SKM-1 (cell line): Measurements from ENCODE around the gene PRM2.

ENCODE experiments used
- DNase-seq: peaks from one replicate; lab custom pipeline; 2025; ENCODE audit not compliant: unreplicated experiment; lab: John Stamatoyannopoulos, UW

The PRM2 gene, protein sequence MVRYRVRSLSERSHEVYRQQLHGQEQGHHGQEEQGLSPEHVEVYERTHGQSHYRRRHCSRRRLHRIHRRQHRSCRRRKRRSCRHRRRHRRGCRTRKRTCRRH

DNA sequence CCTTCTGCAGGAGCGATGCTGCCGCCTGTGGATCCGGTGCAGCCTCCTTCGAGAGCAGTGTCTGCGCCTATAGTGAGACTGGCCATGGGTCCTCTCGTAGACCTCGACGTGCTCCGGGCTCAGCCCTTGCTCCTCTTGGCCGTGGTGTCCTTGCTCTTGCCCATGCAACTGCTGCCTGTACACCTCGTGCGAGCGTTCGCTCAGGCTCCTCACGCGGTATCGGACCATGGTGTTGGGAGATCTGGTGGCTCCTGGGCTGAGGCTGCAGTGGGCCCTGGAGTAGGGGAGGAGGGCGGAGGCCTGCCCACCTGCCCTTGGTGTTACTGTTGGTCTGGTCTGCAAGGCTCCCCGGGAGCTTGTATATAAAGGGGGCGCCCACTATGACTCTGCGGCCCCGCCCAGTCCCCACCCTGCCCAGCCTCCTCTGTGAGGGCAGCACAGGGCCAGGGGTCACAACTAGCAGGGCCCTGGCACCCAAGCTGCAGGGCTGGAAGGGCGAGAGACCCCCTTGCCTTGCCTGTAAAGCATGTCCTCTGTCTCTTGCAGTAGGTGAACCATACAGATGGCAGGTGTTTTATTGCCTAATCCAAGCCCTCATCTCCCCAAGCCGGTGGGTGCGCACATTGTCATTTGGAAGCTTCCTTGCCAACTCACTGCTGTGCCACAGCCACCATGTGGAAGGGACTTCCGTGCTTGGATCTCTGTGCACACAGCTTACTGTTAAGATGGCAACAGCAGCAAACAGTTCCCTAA is at the start of gene PRM2:
Gene PRM2, minus strand, starts transcription at position 338 of the 753 bp plus-strand sequence. Its CDS starts 110 bp downstream, at position 228.
- no peak for DNase-seq

DNA sequence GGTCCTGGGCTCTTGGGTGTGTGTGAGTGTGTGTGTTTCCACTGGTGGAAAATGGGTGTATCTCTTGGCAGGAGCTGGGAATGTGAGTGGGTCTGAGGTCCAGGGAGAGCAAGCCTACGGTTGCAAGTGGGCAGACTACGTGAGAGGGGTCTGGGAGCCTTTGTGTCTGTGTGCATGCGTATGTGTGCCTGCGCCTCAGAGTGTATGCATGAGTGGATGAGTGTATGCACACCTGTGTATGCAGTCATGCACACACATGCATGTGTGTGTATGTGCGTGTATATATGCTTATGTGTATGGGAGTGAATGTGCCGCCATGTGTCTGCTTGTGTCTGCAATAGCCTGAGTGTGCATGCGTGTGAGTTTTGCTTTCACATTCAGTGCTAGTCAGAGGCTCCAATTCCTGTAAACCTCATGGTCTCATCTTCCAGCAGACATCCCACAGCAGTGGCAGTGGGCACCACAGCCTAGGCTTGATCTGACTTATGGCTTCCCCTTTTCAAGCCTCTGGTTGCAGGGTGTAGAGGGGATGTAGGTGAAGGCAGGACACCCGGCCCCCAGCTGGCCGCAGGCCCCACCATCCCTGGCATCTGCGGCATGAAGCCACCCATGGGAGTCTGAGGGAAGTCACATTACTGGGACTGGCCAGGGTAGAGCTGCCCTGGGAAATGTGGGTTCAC is 49.3 kb upstream of the PRM2 start:
- DNase-seq: no peak

DNA sequence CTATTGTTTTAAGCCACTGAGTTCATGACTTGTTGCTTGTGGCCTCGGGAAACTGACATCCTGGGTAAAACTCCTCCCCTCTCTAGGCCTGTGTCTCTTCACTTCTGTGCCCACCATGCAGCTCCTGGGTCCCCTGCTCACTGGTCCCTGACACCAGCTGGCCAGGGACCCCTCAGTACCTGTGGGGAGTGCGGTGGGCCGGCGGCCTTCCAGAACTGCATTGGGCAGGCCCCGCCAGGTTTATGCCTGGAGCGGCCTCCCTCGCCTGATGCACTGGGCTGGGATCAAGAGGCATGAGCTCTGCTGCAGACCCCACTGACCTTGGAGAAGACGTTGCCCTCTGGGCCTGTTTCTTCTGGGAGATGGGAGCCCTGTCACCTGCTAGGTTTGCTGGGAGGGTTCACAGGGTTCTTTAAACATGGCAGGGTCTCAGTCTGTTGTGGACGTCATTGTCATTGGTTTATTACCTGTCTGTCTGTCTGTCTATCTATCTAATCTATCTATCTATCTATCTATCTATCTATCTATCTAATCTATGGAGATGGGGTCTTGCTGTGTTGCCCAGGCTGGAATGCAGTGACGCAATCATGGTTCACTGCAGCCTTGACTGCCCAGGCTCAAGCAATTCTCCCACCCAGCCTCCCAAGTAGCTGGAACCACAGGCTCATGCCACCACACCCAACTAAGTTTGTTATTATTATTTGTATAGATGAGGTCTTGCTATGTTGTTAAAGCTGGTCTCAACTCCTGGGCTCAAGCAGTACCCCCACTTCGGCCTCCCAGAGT is 47.5 kb upstream of the PRM2 start:
- no peak for DNase-seq

DNA sequence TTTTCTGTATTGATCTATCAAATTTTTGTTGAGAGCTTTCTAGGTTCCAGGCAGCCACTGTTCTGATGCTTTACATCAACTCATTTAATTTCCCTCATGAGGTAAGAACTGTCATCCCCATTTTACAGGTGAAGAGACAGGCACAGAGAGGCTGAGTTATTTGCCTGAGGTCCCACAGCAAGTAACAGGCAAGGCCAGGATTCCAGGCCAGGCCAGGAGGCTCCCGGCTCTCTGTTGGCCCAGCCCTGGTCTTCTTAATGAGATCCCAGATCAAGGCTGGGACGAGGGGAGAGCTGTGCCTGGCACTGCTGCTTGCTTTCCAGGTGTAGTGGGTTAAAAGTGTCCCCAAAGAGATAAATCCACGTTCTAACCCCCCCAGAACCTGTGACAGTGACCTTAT is 46.5 kb upstream of the PRM2 start:
- DNase-seq: no peak

DNA sequence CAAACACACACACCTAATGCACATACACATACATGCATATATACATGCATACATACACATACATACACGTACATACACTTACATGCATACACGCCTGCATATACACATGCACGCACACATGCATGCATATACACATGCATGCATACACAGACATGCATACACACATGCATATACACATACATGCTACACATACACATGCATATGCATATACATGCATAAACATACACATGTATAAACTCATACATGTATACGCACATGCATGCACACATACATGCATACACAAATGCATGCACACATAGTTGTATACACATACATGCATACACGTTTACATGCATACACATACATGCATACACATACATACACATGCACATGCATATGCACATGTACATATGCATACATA is 45.4 kb upstream of the PRM2 start:
- no peak for DNase-seq

DNA sequence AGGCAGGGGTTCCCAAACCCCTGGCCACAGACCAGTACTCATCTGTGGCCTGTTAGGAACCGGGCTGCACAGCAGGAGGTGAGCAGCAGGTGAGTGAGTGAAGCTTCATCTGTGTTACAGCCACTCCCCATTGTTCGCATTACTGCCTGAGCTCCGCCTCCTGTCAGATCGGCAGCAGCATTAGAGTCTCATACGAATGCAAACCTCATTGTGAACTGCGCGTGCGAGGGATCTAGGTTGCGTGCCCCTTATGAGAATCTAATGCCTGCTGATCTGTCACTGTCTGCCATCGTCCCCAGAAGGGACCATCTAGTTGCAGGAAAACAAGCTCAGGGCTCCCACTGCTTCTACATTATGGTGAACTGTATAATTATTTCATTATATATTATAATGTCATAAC is 43.9 kb upstream of the PRM2 start:
- no peak for DNase-seq

DNA sequence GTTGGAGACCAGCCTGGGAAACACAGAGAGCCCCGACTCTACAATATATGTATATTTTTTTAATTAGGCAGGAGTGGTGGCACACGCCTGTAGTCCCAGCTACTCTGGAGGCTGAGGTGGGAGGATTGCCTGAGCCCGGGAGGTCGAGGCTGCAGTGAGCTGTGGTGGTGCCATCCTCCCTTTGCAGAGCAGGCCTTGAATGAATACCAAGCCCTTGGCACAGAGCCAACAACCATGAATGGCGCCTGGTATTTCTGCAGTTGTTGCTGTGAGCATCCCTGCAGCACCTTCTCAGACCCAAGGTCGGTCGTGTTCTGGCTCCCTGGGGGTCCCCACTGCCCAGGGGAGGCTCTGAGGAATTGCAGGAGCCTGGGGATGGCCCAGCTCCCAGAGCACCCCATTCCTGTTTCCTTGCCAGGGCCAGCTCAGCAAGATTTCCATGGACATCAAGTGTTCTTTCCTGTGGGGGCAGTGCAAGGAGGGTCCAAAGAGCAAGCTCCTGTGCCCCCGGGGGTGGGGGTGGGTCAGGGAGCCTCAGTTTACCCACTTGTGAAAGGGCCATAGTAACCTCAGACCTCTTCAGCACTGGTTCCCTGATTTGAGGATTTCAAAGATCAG is 43.4 kb upstream of the PRM2 start:
- DNase-seq: no peak

DNA sequence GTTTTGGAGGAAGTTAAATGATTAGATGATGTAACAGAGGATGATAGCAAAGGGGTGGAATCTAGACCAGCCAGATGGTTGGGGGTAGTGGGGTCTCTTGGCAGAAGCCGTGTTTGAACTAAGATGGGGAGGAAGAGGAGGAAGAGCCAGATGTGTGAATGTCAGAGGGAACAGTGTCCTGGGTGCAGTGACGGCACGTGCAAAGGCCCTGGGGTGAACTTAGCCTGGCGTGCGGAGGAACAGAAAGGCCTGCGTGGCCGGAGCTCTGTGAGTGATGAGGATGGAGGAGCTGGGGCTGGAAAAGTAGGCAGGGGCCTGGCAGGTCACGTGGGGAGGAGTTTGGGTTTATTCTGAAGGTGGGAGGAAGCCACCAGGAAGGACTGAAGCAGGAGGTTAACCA is 42.5 kb upstream of the PRM2 start:
- no peak for DNase-seq

DNA sequence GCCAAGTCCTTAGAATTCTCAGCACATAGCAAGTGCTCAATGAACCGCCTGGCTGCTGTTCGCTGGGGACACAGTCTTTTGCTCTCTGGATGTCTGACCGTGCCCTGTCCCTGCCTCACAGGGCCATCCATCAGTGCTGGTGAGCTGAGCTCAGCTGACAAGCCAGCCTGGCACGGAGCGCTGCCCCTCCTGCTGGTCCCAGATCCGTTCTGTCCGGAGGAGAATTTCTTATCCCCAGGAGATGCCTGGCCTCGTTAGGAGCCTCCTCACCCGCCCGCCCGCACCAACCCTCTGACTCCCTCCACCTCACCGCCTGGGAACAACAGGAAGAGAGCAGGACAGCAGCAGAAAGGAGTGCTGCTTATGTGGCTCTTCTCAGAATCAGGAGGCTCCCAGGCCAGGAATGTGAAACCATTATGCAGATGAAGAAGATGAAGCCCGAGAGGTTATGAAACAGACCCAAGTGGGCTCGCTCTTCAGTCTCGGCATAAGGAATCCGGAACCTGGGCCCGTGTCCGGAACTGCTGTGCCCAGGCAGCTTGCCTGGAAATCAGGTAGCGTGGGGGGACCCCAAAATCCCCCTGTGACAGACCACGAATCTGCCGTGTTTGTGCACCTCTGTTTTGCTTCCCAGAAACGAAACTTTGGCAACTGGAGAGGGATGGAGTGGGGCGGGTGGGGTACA is 40.2 kb upstream of the PRM2 start:
- no peak for DNase-seq

DNA sequence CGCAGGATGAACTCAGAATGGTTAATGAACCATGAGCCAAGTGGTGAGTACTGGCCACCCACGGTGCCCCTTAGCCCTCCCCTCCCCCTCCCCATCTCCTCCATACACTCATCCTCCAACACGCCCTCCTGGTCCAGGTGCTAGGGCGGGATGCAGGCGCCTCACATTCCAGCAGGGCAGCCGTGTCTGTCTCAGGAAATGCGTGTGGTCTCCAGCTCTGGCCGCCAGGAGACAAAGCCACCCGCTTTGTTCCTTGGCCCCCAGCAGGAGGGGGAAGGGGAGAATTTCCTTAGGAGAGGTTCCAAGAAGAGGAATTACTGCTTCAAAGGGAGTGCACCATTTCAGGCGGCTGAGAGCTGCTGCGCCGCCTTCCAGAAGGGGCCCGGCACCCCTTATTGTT is 39.2 kb upstream of the PRM2 start:
- DNase-seq: no peak

DNA sequence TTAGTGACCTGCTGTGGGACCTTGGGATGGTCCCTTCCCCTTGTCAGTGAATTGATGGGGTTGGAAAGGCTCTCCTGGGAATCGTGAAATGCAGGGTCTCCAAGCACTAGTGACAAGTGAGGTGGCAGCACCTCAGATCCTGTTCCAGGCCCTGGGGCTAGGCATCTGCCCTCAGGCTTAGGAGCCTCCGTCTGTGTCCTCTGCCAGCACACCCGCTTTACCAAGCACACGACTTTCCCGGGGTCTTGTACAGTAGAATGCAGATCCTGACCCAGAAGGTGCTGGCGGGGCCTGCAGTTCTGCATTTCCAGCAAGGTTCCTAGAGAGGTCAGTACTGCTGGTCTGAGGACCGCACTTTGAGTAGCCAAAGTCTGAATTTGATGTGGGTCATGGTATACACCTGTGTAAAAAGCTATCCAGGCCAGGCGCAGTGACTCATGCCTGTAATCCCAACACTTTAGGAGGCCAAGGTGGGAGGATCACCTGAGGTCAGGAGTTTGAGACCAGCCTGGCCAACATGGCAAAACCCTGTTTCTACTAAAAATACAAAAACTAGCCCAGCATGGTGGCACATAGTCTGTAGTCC is 38.1 kb upstream of the PRM2 start:
- no peak for DNase-seq

DNA sequence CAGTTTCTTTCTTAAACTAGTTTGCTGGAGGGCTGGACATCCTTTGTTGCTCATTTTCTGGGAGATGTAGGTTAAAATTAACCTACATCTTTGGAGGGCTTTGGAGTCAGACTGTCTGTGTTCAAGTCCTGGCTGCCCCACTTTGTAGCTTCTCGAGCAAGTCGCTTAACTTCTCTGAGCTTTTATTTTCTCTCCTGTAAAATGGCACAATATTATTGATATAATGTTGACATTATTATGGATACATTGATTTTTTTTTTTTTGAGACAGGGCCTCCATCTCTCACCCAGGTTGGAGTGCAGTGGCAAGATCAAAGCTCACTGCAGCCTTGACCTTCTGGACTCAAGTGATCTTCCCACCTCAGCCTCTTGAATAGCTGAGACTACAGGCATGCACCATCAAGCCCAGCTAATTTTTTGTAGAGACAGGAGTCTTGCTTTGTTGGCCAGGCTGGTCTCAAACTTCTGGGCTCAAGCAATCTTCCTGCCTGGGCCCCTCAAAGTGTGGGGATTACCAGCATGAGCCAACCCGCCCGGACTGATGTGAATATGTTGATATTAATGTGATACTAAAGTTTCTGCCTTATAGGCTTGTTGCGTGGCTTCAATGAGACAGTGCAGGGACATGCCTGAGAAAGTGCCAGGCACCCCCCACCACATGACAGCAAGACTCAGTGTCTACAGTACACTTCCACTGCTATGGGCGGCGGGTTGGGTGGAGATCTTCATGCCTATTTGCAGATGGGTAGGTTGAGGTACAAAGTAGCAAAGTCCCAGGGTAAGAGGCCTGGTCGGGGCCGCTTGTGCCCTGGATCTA is 37.4 kb upstream of the PRM2 start:
- DNase-seq: no peak

DNA sequence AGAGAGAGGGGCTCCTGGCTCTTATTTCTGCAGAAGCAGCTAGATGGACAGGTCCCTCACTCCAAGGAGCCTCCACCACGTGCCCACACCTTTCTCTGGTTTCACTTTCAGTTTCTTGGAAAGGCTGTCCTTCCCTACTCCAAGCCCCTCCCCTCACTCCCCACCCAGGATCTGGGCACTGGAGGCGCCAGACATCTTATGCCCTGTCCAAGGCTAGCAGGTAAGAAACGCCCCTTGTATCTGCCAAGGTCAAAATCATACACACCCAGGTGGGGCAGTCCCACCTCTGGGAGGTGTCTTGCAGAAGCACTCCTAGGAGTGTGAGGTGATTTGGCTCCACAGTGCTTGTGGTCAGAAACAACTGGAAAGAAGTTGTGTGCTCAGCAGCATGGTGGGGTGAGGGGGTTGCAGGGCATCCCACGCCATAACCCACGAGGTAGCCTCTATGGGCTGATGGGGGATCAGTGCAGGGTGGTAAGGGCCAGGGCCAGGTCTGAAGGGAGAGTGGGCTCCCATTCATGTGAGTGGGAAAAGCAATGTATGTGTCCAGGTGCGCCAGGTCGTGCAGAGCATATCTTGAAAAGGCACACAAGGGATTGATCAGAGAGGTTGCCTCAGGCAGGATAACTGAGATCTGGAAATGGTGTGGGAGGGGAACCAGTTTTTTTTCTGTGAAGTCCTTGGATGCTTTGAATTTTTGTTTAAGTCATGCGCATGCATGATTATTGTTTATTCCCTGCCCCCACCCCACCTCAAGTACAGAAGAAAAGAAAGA is 36.6 kb upstream of the PRM2 start:
- no peak for DNase-seq

DNA sequence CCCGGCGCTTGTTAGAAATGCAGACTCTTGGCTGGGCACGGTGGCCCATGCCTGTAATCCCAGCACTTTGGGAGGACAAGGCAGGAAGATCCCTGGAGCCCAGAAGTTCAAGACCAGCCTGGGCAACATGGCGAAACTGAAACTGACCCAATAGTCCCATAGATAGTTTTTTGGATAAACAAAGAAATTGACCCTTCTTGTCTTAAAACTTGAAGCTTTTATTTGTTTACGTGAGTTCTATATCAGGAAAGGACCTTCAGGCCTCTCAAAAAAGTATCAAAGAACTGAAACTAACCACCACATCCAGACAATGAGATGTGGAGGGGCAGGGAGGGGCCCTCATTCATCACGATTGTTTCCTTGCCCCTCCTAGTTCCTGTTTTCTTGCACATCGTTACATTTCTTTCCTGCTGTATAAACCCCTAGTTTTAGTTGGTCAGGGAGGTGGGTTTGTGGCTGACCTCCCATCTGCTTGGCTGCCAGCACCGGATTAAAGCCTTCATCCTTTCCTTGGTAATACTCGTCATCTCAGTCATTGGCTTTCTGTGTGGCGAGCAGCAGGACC is 34.8 kb upstream of the PRM2 start:
- DNase-seq: peak; percentile 58

DNA sequence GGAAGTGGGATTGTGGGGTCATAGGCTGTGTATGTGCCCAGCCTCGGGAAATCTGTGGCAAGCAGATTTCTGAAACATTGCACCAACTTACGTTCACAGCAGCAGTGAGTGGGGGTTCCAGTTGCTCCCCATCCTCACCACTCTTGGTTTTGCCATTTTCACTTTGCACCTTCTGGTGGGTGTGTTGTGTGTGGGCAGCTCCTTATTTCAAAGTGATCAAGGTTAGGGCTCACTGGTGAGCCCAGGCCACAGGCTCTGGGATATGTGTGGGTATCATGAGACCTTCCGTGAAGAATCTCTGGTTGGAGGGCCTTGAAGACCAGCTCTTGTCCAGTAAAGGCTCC is 34.3 kb upstream of the PRM2 start:
- no peak for DNase-seq

DNA sequence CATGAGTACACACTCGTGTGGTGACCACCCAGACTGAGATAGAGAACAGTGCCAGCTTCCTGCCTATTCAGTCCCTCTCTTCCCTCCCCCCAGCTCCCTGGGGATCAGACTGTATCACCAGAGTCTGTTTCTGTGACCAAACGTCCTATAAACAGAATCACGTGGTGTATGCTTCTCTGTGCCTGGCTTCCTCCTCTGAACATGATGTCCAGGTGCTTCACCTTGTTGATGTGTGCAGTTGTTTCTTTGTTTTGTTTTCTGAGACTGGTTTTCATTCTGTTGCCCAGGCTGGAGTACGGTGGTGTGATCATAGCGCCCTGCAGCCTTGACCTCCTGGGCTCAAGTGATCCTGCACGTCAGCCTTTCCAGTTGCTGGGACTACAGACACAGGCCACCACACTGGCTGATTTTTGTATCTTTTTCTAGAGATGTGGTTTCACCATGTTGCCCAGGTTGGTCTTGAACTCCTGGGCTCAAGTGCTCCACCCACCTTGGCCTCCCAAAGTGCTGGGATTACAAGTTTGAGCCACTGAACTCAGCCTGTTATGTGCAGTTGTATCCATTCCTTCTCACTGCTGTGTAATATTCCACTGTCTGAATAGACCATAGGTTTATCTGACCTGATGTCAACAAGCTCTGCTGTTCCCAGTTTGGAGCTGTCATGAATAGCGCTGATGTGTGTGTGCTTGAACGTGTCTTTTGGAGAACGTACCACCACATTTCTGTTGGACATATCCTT is 33.8 kb upstream of the PRM2 start:
- no peak for DNase-seq

DNA sequence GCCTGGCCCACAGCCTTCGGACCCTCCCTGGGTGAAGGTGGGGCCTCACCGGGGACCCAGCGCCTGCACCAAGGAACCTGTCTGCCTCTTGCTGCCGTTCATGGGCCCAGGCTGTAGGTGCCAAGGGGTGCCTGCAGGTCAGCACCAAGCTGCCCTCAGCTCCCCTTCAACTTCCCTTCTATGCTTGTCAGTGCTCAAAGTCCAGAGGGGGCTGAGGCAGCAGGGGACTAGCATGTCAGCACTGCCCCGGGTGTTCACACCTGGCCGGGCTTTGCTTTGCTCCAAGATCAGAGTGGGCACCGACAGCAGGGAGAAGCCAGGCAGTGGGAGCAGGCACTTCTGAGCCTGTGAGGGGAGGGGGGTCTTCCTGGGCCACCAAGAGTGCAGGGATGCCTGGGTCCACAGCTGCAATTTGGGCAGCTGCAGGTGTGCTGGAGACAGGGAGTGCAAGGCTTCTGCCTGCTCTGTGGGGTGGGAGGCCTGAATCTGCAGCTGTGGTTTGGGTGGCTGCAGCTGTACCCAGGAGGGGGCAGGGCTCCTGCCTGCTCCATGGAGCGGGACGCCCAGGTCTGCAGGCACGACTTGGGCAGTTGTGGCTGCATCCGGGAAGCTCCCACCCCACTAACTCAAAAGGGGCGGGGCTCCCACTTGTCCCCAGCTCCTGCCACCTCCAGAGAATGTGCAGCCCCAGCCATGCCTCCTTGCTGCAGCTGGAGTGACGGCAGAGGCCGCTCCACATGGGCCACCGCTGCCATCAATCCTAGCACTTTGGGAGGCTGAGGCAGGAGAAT is 32.4 kb upstream of the PRM2 start:
- DNase-seq: no peak
